Smooth muscle cell of the brain vasculature (primary cell): ENCODE data around the gene SERPINA1.

ENCODE experiments used
- DNase-seq: peaks from one replicate; pipeline ENCODE4 v3.0.0-alpha.2; 2012; ENCODE audit warnings: low read depth, low spot score

Gene SERPINA1

DNA sequence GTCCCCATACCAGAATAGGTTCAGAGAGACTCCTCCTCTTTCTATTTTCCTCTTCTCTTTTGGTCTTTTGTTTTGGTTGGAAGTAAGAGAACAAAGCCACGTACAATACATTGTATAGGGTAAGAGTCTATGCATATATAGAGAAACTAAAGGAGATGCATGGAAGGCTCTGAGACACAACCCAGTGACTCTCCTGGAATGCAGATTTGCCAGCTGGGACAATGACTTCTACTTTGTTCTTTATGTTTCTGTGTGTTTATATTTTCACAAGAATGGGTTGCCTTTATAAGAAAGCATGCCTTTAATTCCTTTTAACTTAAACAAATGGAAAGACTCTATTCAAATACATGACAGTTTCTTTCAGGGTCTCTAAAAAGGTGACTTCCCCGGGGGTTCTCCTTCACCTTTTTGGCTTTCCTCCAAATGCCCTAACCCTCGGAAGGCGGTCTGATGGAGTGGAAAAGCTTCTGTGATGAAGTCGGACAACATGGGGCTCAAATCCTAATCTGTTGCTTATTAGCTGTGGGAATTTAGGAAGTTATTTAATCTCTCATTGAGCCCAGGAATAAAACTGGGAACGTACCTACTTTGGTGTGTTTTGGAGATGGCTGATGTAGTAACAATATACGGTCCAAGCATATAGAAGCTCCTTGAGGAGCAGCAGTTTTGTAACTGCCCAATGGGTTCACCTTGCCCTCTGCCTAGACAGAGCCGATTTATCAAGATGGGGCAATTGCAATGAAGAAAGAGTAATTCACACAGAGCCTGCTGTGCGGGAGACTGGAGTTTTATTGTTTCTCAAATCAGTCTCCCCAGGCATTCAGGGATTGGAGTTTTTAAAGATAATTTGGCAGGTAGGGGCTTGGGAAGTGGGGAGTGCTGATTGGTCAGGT lies 9.1 kb upstream of the SERPINA1 start:
- no peak for DNase-seq

DNA sequence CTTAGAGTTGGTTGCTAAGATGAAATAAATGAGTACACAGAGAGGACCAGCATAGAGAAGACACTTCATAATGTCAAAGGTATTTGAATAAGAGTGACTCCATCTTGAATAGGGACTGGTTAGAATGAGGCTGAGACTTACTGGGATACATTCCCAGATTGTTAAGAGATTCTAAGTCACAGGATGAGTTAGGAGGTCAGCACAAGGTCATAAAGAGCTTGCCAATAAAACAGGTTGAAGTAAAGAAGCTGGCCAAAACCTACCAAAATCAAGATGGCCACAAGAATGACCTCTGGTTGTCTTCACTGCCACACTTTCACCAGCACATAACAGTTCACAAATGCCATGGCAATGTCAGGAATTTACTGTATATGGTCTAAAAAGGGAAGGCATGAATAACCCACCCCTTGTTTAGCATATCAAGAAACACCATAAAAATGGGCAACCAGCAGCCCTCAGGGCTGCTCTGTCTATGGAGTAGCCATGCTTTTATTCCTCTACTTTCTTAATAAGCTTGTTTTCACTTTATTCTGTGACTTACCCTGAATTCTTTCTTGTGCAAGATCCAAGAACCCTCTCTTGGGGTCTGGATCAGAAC lies 8.3 kb upstream of the SERPINA1 start:
- DNase-seq = no peak

DNA sequence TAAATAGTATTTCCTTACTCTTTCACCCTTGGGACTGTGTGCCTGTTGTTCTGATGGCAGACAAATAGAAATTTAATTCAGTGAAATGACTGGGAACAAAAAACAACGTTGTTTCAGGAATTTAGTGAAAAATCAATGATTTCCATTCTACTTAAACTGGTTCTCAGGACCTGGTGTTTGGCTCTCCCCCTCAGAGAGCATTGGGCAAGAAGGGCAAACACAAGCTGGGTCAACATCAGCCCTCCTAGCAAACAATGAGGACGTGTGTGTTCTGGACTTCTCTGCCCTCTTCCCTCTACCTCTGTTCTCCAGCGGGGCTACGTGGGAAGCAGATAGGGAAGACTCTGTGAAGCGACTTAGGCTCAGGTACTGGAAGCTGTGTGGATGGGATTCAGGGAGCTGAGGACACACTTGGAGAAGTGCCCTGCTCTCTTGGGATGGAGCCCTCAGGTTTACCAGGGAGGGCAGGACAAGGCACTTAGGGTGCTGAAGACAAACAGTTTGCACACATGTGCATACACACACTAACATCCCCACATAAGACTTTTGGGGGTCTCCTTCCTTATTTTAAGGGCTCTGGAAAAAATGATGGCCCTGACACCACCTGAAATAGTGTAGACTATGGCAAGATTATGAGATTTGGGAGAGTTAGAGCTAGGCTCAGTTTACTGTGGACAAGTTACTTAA lies 7.6 kb upstream of the SERPINA1 start:
- no peak for DNase-seq

DNA sequence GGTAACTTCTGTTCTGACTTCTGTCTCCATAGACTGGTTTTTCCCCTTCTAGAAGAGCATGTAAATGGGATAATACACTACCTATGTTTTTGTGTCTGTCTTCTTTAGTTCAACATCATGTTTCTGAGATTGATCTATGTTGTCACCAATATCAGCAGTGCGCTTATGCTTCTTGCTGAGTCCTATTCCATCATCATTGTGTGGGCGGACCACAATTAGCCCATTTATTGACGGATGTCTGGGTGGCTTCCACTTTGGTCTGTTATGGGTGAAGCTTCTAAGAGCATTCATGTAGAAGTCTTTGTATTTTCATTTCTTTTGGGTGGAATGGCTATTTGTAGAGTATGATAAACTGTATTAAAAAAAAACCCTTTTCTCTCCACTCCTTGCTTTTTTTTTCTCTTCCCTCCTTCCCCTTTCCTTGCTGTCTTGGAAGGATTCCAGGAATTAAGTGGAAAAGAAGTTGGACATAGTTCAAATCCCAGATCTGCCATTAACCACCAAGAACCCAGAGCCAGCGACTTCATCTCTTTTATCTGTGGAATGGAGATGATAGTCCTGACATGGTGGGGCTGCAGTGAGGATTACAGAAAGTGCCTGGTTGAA lies 7.0 kb upstream of the SERPINA1 start:
- DNase-seq = no peak

DNA sequence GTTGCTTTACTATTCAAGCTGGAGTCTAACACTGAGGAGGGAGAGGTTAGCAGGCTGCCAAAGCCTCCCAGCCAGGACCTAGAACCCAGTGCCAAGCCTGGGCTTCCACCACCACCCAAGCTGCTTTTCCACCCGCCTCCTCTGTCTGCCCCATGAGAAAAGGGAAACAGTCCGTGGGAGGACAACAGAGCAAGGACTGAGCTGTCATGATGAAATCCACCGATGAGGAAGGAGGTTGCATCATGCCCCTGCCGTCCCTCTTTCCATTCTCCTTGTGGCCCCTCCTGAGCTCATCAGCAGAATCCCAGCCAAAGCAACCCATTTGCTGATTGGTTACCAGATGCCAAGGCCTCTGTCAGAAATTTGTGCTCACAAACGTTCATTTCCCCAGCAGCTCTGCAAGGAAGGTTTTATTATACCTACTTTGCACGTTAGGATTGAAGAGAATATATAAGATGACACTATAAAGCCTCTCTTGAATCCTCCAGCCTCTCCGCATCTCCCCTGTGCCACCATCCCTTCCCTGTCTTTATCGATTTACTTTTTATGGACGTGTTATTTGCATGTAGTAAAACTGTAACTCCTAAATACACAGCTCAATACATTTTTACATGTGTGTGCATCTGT lies 6.3 kb upstream of the SERPINA1 start:
- no peak for DNase-seq

DNA sequence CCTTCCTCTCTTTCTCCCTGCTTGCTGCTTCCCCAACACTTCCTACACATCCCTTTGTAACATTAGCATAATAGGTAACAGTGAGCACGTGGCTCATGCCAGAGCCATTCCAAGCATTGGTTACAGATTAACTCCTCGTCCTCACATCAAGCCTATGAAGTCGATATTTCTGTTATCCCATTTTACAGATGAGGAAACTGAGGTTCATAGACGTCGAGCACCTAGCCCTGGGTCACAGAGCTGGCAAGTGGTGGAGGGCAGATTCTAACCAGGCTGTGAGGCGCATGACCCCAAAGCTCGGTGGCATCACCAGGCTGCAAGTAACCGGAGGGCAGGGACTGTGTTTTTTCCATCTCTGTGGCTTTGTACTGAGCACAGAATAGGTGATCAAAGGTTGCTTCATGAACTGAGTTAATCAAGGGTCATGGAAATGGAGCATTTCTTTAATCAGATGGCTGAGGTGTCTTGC lies 5.7 kb upstream of the SERPINA1 start:
- no peak for DNase-seq

DNA sequence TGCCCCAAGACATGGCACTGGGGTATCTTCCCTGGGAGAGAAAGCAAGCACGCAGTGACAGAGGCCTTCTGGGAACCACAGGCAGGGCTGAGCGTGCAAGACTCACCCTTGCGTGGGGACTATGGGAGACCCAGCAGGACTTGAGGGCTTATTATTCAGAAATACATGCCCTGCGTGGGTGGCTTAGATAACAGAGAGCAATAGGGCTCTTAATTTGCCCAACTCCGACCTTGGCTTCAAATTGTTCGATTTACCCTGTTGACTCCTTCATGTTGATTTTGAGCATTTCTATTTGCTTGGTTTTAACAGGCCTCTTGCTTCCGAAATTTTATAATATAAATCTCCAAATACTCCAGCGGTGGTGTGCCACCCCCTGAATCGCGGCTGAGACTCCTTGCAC lies 5.1 kb upstream of the SERPINA1 start:
- no peak for DNase-seq

DNA sequence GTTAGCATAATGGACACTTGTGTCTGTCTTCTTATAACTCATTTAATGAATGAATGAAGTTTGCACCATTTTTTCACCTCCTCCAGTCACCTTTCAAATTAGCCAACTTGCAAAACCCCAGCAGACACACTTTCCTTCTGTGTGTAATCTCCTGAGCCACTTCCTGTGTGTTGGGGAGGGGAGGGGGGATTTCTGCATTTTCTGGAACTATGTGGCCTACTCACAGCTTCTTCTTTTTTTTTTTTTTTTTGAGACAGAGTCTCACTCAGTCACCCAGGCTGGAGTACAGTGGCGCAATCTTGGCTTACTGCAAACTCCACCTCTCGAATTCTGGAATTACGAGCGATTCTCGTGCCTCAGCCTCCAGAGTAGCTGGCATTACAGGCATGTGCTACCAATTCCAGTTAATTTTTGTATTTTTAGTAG lies 4.1 kb upstream of the SERPINA1 start:
- DNase-seq = no peak

DNA sequence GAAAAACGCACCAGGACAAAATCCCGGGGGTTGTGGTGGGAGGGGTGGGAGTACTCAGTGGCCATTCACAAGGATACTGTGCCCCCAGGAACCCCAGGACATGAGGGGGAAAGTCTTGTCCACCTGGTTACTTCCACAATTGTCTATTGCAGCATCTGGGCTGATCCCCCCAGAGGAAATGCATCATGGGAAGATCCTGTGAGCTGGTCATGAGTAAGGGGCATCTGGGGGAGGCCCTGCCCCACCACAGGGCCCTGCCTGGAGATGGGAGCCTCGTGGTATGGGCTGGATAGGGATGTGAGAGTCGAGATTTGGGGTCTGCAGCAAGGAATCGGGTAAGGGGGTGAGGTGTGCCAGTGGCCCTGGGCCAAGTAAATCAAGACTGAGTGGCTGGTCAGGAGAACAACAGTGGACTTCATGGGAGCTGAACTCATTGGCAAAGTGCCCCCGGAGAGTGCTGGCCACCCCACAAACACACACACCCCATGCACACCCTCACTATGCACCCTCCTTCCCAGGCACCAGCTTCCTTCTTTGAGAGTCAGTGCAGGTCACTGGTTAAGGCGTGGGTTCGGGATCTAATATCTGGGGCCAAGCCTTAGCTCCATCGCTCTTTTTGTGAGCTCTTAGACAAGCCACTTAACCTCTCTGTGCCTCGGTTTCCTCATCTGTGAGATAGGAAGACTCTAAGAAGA lies 3.0 kb upstream of the SERPINA1 start:
- no peak for DNase-seq

DNA sequence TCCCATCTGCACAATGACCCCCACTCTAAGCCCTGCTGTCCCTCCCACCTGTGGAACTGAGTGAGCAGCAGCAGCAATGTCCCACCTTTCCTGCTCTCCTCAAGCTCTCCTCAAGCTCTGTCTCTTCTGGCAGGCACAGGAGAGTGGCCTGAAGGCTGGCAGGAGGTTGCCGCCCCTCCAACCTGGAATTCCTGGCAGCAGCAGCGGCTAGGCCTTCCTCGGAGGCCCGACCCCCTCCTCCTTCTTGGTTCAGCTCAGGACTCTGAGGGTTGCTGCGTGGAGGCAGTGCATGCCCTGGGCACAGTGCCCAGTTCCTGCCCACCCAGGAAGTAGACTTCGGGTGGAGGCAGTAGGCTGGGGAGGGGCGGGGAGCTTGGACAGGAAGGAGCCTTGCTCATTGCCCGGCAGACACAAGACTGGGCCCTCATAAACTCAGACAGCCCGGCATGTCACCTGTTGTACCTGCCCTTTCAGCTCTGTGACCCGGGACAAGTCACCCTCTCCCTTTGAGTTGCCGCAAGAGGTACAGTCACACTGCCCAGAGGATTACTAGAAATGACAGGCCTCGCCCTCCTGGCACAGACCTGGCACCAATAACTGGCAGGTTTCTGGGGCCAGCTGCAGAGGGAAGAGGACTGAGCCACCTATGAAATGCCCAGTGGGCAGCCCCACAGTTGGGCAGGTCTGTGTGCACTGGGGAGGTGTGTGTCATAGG lies 2.1 kb upstream of the SERPINA1 start:
- no peak for DNase-seq

DNA sequence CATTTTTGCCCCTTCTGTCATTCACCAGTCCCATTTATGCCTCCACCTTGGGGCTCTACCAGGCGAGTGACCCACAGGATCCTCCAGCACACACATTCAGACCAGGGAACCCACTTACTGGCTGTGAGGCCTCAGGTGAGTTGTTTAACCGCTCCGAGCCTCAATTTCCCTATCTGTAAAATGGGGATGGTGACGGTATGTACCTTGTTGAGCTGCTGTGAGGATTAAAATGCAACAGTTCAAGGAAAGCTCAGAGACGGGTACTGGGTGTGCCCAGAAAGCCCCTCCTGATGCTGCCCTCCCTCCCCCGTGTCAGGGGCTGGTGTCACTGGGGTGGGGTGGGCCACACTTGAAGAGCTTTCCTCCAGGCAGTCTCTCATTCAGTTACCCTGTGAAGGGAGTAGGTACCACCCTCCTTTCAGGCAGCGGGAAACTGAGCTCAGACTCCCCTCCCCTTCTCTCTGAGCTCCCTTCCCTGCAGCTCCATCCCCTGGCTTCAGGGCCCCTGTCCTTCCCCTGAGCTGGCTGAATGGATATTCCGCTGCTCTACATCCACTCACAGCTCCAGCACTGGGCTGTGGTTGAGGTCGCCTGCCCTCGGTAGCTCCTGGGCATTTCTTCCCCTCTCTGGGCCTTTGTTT lies 1.4 kb upstream of the SERPINA1 start:
- no peak for DNase-seq

DNA sequence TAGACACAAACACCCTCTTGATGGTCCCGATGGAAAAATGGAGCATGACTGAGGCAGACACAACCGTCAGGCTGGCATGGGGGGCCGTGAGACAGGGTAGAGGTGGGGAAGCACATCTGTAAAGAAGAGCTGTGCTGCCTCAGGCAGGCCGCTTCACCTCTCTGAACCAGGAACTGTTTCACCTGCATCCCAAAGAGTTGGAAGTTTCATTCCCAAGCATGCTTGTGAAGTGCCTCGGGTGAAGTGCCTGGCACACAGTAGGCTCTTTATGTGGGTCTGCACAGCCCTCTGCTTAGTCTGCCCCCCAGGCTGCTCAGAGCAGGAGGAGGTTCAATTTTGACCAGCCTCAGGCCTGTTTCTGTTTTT lies 685 bp upstream of the SERPINA1 start:
- DNase-seq = no peak

DNA sequence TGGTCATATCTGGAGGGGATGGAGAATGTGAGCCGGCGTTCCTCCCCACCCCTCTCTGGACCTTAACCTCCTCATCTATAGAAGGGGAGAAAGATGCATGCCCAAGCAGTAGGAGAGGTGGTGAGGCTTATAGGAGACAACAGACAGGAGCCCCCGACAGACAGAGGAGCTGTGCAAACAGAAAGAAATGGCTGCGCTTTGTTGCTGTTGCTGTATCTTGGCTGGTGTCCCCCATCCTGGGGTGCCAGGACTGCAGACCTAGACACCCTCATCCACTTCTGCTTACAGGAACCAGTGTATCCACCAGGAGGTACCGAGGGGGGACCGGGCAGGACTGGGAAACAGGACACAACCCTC lies 397 bp downstream of the SERPINA1 start:
- DNase-seq = no peak

DNA sequence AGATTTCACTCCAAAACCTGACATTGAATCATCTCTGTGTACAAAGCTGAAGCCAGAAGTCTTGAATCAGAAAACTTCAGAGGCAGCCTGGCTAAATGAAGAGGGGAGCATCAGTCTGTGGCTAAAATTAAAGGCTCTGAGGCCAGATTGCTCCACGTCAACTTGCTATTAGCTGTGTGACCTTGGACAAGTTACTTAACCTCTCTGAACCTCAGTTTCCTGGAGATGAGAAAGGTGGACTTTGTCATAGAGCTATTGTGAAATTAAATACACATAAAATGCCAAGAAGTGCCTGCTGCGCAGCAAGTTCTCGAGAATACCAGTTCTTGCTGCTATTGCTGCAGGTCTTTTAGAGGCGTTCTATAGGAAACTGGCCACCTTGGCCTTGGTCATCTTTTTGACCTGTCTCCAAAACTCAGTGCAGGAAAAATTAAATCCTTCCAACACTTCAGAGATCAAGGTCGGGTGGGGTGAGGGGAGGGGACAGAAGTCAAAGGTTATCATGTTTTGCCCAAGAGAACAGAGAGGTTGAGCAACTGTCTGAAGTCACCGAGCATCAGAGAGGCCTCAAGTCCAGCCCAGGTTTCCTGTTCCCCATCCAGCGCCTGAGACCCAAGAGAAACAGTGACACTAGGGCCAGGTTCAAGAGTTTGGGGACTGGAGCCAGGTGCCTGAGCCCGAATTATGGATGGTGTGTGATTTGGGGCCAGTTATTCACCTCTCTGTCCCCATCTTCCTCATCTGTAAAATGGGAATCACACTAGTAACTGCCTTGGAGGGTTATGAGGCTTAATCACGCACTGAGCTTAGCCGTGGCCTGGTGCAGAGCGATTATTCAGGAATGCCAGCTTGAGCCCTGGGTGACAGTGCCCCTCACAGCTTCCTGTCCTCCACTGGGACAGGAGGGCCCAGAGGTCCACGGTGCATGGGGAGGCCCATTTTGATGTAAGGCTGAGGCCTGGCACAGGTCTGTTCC lies 1.1 kb downstream of the SERPINA1 start:
- no peak for DNase-seq

DNA sequence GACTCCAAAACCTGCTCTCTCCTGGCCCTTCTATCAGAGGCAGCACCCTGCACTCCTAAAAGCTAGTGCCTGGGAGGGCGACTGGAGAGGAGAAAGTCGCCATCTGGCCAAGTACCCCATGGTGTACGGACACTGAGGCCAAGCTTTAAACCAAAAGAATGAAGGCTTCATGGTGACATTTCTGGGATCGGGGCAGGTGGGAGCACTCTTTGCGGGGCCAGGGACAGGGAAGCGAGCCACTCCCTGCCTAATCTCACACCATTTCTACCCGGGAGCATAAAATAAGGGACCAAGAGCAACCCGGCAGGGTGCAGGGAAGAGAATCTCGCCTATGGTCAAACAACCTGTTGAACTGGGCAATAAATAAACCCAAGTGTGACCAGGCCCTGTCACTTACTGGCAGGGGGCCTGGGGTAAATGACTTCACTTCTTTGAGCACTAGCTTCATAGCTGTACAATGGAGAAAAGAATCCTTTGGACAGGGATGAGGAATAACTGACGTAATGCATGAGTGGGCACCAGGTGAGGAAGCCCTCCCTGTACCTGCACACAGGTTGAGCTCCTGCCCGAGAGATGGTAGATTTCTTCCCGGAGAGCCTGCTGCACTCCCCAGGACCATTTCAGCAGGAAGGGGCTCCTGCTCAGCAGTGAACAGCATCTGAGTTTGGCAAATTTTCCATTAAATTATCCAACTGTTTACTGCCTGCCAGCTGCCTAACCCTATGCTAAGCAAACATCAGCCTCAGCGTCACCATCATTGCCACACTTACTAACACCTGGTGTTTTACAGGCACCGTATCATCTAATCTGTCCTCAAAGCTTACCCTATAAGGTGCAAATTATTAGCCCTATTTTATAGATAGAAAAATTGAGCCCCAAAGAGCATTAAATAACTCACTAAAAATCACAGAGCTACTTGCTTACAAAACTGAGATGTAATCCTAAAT lies 2.0 kb downstream of the SERPINA1 start:
- DNase-seq = no peak

DNA sequence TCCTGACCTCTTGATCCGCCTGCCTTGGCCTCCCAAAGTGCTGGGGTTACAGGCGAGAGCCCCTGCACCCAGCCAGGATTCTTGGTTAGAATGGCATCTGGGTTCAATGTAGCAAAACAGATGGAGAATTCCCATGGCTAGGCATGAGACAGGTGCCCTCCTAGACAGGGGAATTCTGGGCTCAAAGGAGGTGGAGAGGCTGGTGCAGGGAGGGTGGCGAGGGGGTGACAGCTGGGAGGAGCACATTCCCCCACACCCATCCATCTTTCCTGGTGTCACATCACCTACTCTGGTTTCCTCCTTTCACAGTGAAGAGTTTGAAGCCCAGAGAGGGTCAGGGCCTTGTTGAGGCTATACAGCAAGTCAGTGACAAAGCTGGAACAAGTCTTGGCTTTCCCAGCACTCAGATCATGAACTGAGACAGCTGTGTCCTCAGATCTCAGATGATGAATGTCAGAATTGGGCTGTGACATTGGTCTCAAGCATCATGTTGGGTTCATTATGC lies 2.8 kb downstream of the SERPINA1 start:
- DNase-seq = no peak

DNA sequence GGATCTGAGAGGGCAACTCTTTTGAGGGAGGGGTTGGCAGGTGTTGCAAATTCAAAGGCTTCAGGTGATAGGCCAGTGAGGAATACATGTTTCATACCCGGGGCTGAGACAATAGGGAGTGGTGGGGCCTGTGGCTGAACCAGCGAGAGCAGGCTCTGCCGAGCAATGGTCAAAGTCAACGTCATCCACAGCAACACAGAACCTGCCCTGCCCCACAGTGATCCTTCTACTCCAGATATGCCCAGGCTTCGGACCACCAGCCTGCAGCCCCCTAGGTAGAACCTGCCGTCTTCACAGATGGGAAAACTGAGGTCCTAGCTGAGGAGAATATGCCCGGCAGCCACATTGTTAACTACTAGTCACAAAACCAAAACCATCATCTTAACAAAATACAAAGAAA lies 4.1 kb downstream of the SERPINA1 start:
- DNase-seq = no peak

DNA sequence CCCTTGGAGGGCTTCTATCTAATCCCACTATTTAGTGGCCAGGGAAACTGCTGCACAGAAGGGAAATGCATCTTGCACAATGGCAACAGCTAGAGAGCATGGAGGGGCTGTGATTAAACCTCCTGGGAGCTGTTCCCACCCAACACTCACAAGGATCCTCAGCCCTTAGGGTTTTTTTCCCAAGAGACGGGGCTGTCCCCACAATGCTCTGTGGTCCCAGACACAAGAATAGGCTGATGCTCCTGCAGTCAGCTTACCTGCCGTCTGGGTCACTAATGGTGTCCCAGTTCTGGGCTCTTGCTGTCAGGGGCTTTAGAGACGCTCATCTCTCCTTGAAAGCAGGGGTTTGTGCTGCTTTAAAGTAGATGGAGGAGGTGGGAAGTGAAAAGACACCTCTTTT lies 4.6 kb downstream of the SERPINA1 start:
- DNase-seq = no peak
